HepG2 (cell line): Measurements from ENCODE around the gene TSHZ1. TPM values are rescaled to one million over a fixed set of nuclear protein-coding genes. Genes with fewer than 3 reads are reported as not detected.

ENCODE experiments used
- MYNN ChIP-seq: sonication (generic); formaldehyde crosslinking; IDR thresholded peaks from 2 replicates; pipeline ENCODE4 v1.4.0; 2020; ENCODE audit warnings: mild to moderate bottlenecking, low read depth, missing genetic modification reagents
- ZNF207 ChIP-seq: fragments of 450-650 bp; IDR thresholded peaks from 2 replicates; pipeline ENCODE4 v1.6.1; 2016; ENCODE audit warnings: antibody characterized with exemption, borderline replicate concordance
- polyA plus RNA-seq, 8 experiments: library from polyadenylated mRNA; depleted of rRNA in 3 of 8; stranded (reverse) in 7 of 8; unstranded in 1 of 8; fragments of >200 nt; fragmentation: Illumina TruSeq in 4 of 8; extraction: Trizol in 4 of 8; gene quantifications; 2 replicates each; pipeline versions ENCODE4 v1.2.1 to v1.2.3, GENCODE V29; 2011 to 2016; ENCODE audit warnings: low read depth in 4 of 8, missing spikeins in 1 of 8, mixed read lengths in 1 of 8; ENCODE audit not compliant: insufficient read depth in 1 of 8
- total RNA-seq, 5 experiments: library from RNA; depleted of rRNA; stranded (reverse); fragments of >200 nt; fragmentation: Illumina TruSeq; extraction: Trizol; gene quantifications; 2 replicates each; pipeline ENCODE4 v1.2.3, GENCODE V29; 2016; ENCODE audit warnings: low read depth in 1 of 5
- TF ChIP-seq, protein P1 (sequence below), 2 experiments: IDR thresholded peaks; 2 replicates each; pipeline ENCODE4 v1.6.1; 2011 to 2012; ENCODE audit warnings: low read length in 2 of 2, borderline replicate concordance in 1 of 2, low read depth in 1 of 2, mild to moderate bottlenecking in 1 of 2, moderate library complexity in 1 of 2
- TF ChIP-seq, protein P2 (sequence below): sonication (generic); formaldehyde crosslinking; IDR thresholded peaks from 2 replicates; pipeline ENCODE4 v1.4.0; 2020; ENCODE audit warnings: mild to moderate bottlenecking, missing genetic modification reagents, borderline replicate concordance

The TSHZ1 gene
- total and polyA plus RNA-seq, 2 of the 13 experiments (the other 11 are each of a cell fraction or from before 2014, with no cell fraction given): 2.5 to 2.7 TPM

DNA sequence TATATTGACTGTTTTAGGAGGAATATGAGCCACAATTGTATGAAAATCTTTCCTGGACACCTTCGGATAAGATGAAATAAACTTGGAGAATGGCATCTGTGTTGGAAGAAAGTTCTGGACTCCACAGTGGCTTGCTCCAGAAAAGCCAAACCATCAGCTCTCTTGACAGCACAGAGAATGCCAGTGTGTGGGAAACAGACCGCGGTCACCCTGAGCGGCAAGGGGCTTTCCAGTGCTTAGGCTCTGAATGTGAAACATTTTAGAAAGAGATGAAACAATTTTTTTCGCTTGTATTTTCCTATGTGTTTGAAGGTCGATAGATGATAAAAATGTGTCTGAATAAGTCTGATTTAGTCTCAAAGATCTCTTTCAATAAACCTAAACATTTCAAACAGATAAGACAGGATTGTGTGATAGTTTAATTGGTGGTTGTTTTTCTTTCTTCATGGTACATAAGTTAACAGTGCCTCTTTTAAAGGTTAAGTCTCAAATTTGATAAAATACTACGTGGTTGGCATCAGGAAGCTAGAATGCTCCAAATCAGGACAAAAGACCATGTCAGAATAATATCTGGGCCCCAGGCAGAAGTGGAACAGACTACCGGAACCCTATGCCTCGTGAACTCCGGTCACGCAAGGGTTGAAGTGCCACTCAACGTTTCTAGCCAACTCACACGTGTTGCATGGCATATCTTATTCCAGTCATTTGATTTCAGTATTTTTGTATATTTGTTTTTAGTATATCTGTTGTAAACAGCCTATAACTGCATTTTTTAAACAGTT is 30.6 kb upstream of the TSHZ1 start (continued):
- TF ChIP-seq MYNN (CRISPR knock-in tag) (no peak), ZNF207 (no peak)
- TF ChIP-seq, protein P1, sequence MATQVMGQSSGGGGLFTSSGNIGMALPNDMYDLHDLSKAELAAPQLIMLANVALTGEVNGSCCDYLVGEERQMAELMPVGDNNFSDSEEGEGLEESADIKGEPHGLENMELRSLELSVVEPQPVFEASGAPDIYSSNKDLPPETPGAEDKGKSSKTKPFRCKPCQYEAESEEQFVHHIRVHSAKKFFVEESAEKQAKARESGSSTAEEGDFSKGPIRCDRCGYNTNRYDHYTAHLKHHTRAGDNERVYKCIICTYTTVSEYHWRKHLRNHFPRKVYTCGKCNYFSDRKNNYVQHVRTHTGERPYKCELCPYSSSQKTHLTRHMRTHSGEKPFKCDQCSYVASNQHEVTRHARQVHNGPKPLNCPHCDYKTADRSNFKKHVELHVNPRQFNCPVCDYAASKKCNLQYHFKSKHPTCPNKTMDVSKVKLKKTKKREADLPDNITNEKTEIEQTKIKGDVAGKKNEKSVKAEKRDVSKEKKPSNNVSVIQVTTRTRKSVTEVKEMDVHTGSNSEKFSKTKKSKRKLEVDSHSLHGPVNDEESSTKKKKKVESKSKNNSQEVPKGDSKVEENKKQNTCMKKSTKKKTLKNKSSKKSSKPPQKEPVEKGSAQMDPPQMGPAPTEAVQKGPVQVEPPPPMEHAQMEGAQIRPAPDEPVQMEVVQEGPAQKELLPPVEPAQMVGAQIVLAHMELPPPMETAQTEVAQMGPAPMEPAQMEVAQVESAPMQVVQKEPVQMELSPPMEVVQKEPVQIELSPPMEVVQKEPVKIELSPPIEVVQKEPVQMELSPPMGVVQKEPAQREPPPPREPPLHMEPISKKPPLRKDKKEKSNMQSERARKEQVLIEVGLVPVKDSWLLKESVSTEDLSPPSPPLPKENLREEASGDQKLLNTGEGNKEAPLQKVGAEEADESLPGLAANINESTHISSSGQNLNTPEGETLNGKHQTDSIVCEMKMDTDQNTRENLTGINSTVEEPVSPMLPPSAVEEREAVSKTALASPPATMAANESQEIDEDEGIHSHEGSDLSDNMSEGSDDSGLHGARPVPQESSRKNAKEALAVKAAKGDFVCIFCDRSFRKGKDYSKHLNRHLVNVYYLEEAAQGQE (IDR thresholded peaks at IDR 0.05; ENCODE audit: borderline replicate concordance in 1 of 2, low read depth in 1 of 2, low read length in 2 of 2): no peak
- TF ChIP-seq, protein P2, sequence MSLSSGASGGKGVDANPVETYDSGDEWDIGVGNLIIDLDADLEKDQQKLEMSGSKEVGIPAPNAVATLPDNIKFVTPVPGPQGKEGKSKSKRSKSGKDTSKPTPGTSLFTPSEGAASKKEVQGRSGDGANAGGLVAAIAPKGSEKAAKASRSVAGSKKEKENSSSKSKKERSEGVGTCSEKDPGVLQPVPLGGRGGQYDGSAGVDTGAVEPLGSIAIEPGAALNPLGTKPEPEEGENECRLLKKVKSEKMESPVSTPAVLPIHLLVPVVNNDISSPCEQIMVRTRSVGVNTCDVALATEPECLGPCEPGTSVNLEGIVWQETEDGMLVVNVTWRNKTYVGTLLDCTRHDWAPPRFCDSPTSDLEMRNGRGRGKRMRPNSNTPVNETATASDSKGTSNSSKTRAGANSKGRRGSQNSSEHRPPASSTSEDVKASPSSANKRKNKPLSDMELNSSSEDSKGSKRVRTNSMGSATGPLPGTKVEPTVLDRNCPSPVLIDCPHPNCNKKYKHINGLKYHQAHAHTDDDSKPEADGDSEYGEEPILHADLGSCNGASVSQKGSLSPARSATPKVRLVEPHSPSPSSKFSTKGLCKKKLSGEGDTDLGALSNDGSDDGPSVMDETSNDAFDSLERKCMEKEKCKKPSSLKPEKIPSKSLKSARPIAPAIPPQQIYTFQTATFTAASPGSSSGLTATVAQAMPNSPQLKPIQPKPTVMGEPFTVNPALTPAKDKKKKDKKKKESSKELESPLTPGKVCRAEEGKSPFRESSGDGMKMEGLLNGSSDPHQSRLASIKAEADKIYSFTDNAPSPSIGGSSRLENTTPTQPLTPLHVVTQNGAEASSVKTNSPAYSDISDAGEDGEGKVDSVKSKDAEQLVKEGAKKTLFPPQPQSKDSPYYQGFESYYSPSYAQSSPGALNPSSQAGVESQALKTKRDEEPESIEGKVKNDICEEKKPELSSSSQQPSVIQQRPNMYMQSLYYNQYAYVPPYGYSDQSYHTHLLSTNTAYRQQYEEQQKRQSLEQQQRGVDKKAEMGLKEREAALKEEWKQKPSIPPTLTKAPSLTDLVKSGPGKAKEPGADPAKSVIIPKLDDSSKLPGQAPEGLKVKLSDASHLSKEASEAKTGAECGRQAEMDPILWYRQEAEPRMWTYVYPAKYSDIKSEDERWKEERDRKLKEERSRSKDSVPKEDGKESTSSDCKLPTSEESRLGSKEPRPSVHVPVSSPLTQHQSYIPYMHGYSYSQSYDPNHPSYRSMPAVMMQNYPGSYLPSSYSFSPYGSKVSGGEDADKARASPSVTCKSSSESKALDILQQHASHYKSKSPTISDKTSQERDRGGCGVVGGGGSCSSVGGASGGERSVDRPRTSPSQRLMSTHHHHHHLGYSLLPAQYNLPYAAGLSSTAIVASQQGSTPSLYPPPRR (CRISPR knock-in tag): no peak
